HUES6 (cell line): Measurements from ENCODE around the gene KMT5C.

Experiments
- H3K27ac ChIP-seq: 2 replicates; pipeline ENCODE4 v1.7.0; 2013; ENCODE audit warnings: low read depth, mild to moderate bottlenecking, low read length, inconsistent platforms
- H3K27me3 ChIP-seq: 2 replicates; pipeline ENCODE4 v1.6.1; 2013; ENCODE audit warnings: low read length; ENCODE audit not compliant: control insufficient read depth, insufficient read depth
- H3K36me3 ChIP-seq: 2 replicates; pipeline ENCODE4 v1.6.1; 2013; ENCODE audit warnings: low read length; ENCODE audit not compliant: control insufficient read depth, insufficient read depth
- H3K4me1 ChIP-seq: 2 replicates; pipeline ENCODE4 v1.6.1; 2013; ENCODE audit warnings: low read length; ENCODE audit not compliant: control insufficient read depth, insufficient read depth
- H3K4me3 ChIP-seq: 2 replicates; pipeline ENCODE4 v1.5.1; 2013; ENCODE audit warnings: low read depth, low read length
- H3K9ac ChIP-seq: one replicate; pipeline ENCODE4 v1.6.1; 2013; ENCODE audit warnings: mild to moderate bottlenecking, low read length
- H3K9me3 ChIP-seq: 2 replicates; pipeline ENCODE4 v1.6.1; 2013; ENCODE audit warnings: low read depth, low read length; ENCODE audit not compliant: control insufficient read depth, insufficient read depth

KMT5C gene

GRCh38 chr19:55339105-55339888 is at the start of gene KMT5C:
KMT5C (plus strand) TSS chr19:55339876; CDS start chr19:55341937, 2,061 bp downstream.
- Histone ChIP-seq H3K4me1 (peaks cover 16% of the 10 kb centered on the region), H3K4me3 (peak within 1 kb of the TSS; percentile 97), H3K27ac (peak within 1 kb of the TSS; percentile 94), H3K9me3 (no peaks in the 10 kb centered on the region), H3K9ac (peak within 1 kb of the TSS; percentile 91), H3K36me3 (peaks cover 22% of the 10 kb centered on the region), H3K27me3 (no peaks in the 10 kb centered on the region)

GRCh38 chr19:55297267-55297666 is 42.4 kb upstream of the KMT5C start:
- H3K9ac ChIP-seq: no peak overlapping the region
- no peak overlapping the region for H3K27ac ChIP-seq
- peaks cover 46% of the 10 kb centered on the region for H3K36me3 ChIP-seq
- H3K27me3 ChIP-seq: no peaks in the 10 kb centered on the region
- H3K4me1 ChIP-seq: peaks cover 9% of the 10 kb centered on the region
- H3K4me3 ChIP-seq: no peak overlapping the region
- no peaks in the 10 kb centered on the region for H3K9me3 ChIP-seq

- Histone ChIP-seq H3K27me3 (no peaks in the 10 kb centered on the region), H3K9me3 (no peaks in the 10 kb centered on the region), H3K27ac (no peak overlapping the region), H3K4me3 (no peak overlapping the region), H3K36me3 (peaks cover 52% of the 10 kb centered on the region), H3K4me1 (peaks cover 9% of the 10 kb centered on the region), H3K9ac (no peak overlapping the region)
These were observed 39.7 kb upstream of the KMT5C start for GRCh38 chr19:55299991-55300390.

GRCh38 chr19:55300886-55301458 is 38.7 kb upstream of the KMT5C start:
- Histone ChIP-seq H3K36me3 (peaks cover 51% of the 10 kb centered on the region), H3K4me1 (peaks cover 12% of the 10 kb centered on the region), H3K9me3 (no peaks in the 10 kb centered on the region), H3K9ac (no peak overlapping the region), H3K27ac (no peak overlapping the region), H3K4me3 (no peak overlapping the region), H3K27me3 (no peaks in the 10 kb centered on the region)

- Histone ChIP-seq H3K9ac (no peak overlapping the region), H3K27ac (no peak overlapping the region), H3K27me3 (no peaks in the 10 kb centered on the region), H3K4me3 (peak overlapping the region; percentile 39), H3K9me3 (no peaks in the 10 kb centered on the region), H3K36me3 (peaks cover 56% of the 10 kb centered on the region), H3K4me1 (peaks cover 12% of the 10 kb centered on the region)
These were observed 38.0 kb upstream of the KMT5C start for GRCh38 chr19:55301459-55302317.

- H3K27ac ChIP-seq: no peak overlapping the region
- H3K9ac ChIP-seq: no peak overlapping the region
- H3K36me3 ChIP-seq: peaks cover 58% of the 10 kb centered on the region
- peaks cover 12% of the 10 kb centered on the region for H3K4me1 ChIP-seq
- no peak overlapping the region for H3K4me3 ChIP-seq
- H3K9me3 ChIP-seq: no peaks in the 10 kb centered on the region
- no peaks in the 10 kb centered on the region for H3K27me3 ChIP-seq
These were observed 37.4 kb upstream of the KMT5C start for GRCh38 chr19:55302318-55302703.

GRCh38 chr19:55303477-55303876 is 36.2 kb upstream of the KMT5C start:
- no peaks in the 10 kb centered on the region for H3K27me3 ChIP-seq
- H3K27ac ChIP-seq: no peak overlapping the region
- H3K36me3 ChIP-seq: peaks cover 58% of the 10 kb centered on the region
- H3K4me3 ChIP-seq: no peak overlapping the region
- H3K9me3 ChIP-seq: no peaks in the 10 kb centered on the region
- no peak overlapping the region for H3K9ac ChIP-seq
- H3K4me1 ChIP-seq: peaks cover 12% of the 10 kb centered on the region

GRCh38 chr19:55304279-55304978 is 35.2 kb upstream of the KMT5C start:
- Histone ChIP-seq H3K27me3 (no peaks in the 10 kb centered on the region), H3K36me3 (peaks cover 61% of the 10 kb centered on the region), H3K27ac (no peak overlapping the region), H3K9ac (no peak overlapping the region), H3K4me3 (no peak overlapping the region), H3K4me1 (peaks cover 12% of the 10 kb centered on the region), H3K9me3 (no peaks in the 10 kb centered on the region)

GRCh38 chr19:55304980-55305379 is 34.7 kb upstream of the KMT5C start:
- Histone ChIP-seq H3K27ac (no peak overlapping the region), H3K9me3 (no peaks in the 10 kb centered on the region), H3K4me1 (peaks cover 12% of the 10 kb centered on the region), H3K9ac (no peak overlapping the region), H3K27me3 (no peaks in the 10 kb centered on the region), H3K4me3 (no peak overlapping the region), H3K36me3 (peaks cover 61% of the 10 kb centered on the region)

- Histone ChIP-seq H3K9ac (no peak overlapping the region), H3K4me1 (peaks cover 12% of the 10 kb centered on the region), H3K27ac (no peak overlapping the region), H3K9me3 (no peaks in the 10 kb centered on the region), H3K36me3 (peaks cover 63% of the 10 kb centered on the region), H3K27me3 (no peaks in the 10 kb centered on the region), H3K4me3 (no peak overlapping the region)
These were observed 34.2 kb upstream of the KMT5C start for GRCh38 chr19:55305491-55305890.
